HCT116 (cell line): ENCODE results near the gene SLC5A1. TPM values are rescaled to one million over a fixed set of nuclear protein-coding genes. Genes with fewer than 3 reads are reported as not detected.

Source experiments
- ATAC-seq: fragments of 200-7000 bp; cut with Tn5 transposase; 2 replicates; pipeline ENCODE4 v1.9.1; 2020; ENCODE audit warnings: mild to moderate bottlenecking, moderate library complexity
- BruUV-seq: library from RNA; stranded (reverse); fragments of 400-500 nt; replicated peaks from 2 replicates; lab custom pipeline; 2021; lab: Mats Ljungman, UMichigan
- CTCF ChIA-PET: fragments of 300-600 bp; sonication (Branson Sonifier 250); formaldehyde crosslinking; loops from one replicate; lab custom pipeline; 2021; ENCODE audit warnings: antibody characterized with exemption; lab: Charles Lee
- POLR2A ChIA-PET: fragments of 300-600, 350-600 bp; sonication (Branson Sonifier 250); formaldehyde crosslinking; loops from one replicate; lab custom pipeline; 2021; ENCODE audit warnings: antibody characterized with exemption; lab: Charles Lee
- RAD21 ChIA-PET, 2 experiments: fragments of 300-600 bp; sonication (Branson Sonifier 250); formaldehyde crosslinking; loops; one replicate each; lab custom pipeline; 2023; ENCODE audit warnings: low total read pairs in 2 of 2; ENCODE audit not compliant: uncharacterized antibody in 2 of 2, unreplicated experiment in 2 of 2, low non-redundant PET in 1 of 2; lab: Charles Lee
- DNase-seq: peaks from one replicate; pipeline ENCODE4 v3.0.0-alpha.2; 2010; ENCODE audit warnings: low read depth, low spot score
- H2AFZ ChIP-seq: fragments of 200-600 bp; shearing (Covaris generic), sonication (generic); 2 replicates; pipeline ENCODE4 v1.6.1; 2017; ENCODE audit warnings: low read depth, mixed run types, mixed read lengths, antibody characterized with exemption, low read length; ENCODE audit not compliant: poor library complexity, severe bottlenecking
- H3K27ac ChIP-seq: 2 replicates; pipeline ENCODE4 v1.5.1; 2012; ENCODE audit warnings: low read depth, low read length
- H3K27me3 ChIP-seq: fragments of 200-600 bp; sonication (generic); 2 replicates; pipeline ENCODE4 v1.6.1; 2016; ENCODE audit warnings: mixed run types, low read length, mixed read lengths; ENCODE audit not compliant: insufficient read depth
- H3K36me3 ChIP-seq, 2 experiments: fragments of 200-500 bp in 1 of 2; fragments of 200-600 bp in 1 of 2; sonication (Bioruptor generic) in 1 of 2; sonication (generic) in 1 of 2; 2 replicates each; pipeline versions ENCODE4 v1.5.1 to v1.6.1; 2014 to 2016; ENCODE audit warnings: low read length in 2 of 2, inconsistent platforms in 1 of 2, mixed read lengths in 1 of 2, mixed run types in 1 of 2; ENCODE audit not compliant: insufficient read depth in 2 of 2, control insufficient read depth in 1 of 2
- H3K4me1 ChIP-seq, 2 experiments: fragments of 200-600 bp in 1 of 2; sonication (generic) in 1 of 2; 2 replicates each; pipeline versions ENCODE4 v1.5.1 to v1.6.1; 2012 to 2017; ENCODE audit warnings: low read length in 2 of 2, inconsistent platforms in 1 of 2, mild to moderate bottlenecking in 1 of 2, mixed read lengths in 1 of 2, mixed run types in 1 of 2, moderate library complexity in 1 of 2; ENCODE audit not compliant: insufficient read depth in 2 of 2, control insufficient read depth in 1 of 2
- H3K4me2 ChIP-seq: fragments of 200-600 bp; sonication (generic); 2 replicates; pipeline ENCODE4 v1.6.1; 2017; ENCODE audit warnings: mixed run types, low read length, mixed read lengths
- H3K4me3 ChIP-seq, 2 experiments: fragments of 200-600 bp in 1 of 2; sonication (generic) in 1 of 2; replicated peaks in 1 of 2; 2 replicates each; pipeline ENCODE4 v1.5.1; 2011 to 2016; ENCODE audit warnings: low read length in 2 of 2, control low read depth in 1 of 2, low read depth in 1 of 2, mild to moderate bottlenecking in 1 of 2, mixed read lengths in 1 of 2, mixed run types in 1 of 2
- H3K79me2 ChIP-seq: fragments of 200-600 bp; sonication (generic); 2 replicates; pipeline ENCODE4 v1.6.1; 2017; ENCODE audit warnings: mild to moderate bottlenecking, mixed run types, low read length, moderate library complexity, mixed read lengths; ENCODE audit not compliant: insufficient read depth
- H3K9ac ChIP-seq: fragments of 200-600 bp; sonication (generic); 2 replicates; pipeline ENCODE4 v1.6.1; 2016; ENCODE audit warnings: low read length, mixed read lengths
- H3K9me2 ChIP-seq: fragments of 200-600 bp; sonication (generic), shearing (Covaris generic); 2 replicates; pipeline ENCODE4 v1.6.1; 2017; ENCODE audit warnings: mixed run types, mild to moderate bottlenecking, moderate library complexity; ENCODE audit not compliant: insufficient read depth
- H3K9me3 ChIP-seq, 2 experiments: fragments of 200-500 bp in 1 of 2; fragments of 200-600 bp in 1 of 2; sonication (Bioruptor generic) in 1 of 2; sonication (generic) in 1 of 2; 2 replicates each; pipeline ENCODE4 v1.6.1; 2014 to 2017; ENCODE audit warnings: low read length in 2 of 2, mixed read lengths in 2 of 2, inconsistent platforms in 1 of 2, low read depth in 1 of 2, mild to moderate bottlenecking in 1 of 2, mixed run types in 1 of 2, moderate library complexity in 1 of 2; ENCODE audit not compliant: control insufficient read depth in 1 of 2, insufficient read depth in 1 of 2
- H4K20me1 ChIP-seq: fragments of 200-600 bp; sonication (generic), shearing (Covaris generic); 2 replicates; pipeline ENCODE4 v1.6.1; 2017; ENCODE audit warnings: mixed run types, mild to moderate bottlenecking, moderate library complexity; ENCODE audit not compliant: insufficient read depth
- CBX3 ChIP-seq: IDR thresholded peaks from 2 replicates; pipeline ENCODE4 v1.6.1; 2012; ENCODE audit warnings: low read depth
- CEBPB ChIP-seq: IDR thresholded peaks from 2 replicates; pipeline ENCODE4 v1.6.1; 2012; ENCODE audit warnings: low read depth
- EGR1 ChIP-seq: IDR thresholded peaks from 2 replicates; pipeline ENCODE4 v1.6.1; 2012; ENCODE audit warnings: low read depth
- ELF1 ChIP-seq: IDR thresholded peaks from 2 replicates; pipeline ENCODE4 v1.6.1; 2012; ENCODE audit warnings: low read depth, borderline replicate concordance
- EZH2 ChIP-seq: fragments of 200-600 bp; sonication (generic); IDR thresholded peaks from 2 replicates; pipeline ENCODE4 v1.6.1; 2017; ENCODE audit warnings: antibody characterized with exemption, mixed run types
- EZH2phosphoT487 ChIP-seq: fragments of 200-600 bp; IDR thresholded peaks from 2 replicates; pipeline ENCODE4 v1.6.1; 2018; ENCODE audit warnings: antibody characterized with exemption, borderline replicate concordance
- FOSL1 ChIP-seq: IDR thresholded peaks from 2 replicates; pipeline ENCODE4 v1.6.1; 2012; ENCODE audit warnings: low read depth
- POLR2A ChIP-seq: IDR thresholded peaks from 2 replicates; pipeline ENCODE4 v1.7.0; 2011; ENCODE audit warnings: borderline replicate concordance; ENCODE audit not compliant: insufficient read depth, insufficient read length; ENCODE audit errors: extremely low read depth
- POLR2AphosphoS5 ChIP-seq: IDR thresholded peaks from 2 replicates; pipeline ENCODE4 v1.6.1; 2011; ENCODE audit warnings: mild to moderate bottlenecking, low read depth, low read length, moderate library complexity
- RAD21 ChIP-seq: IDR thresholded peaks from 2 replicates; pipeline ENCODE4 v1.6.1; 2012; ENCODE audit warnings: low read depth, mild to moderate bottlenecking
- SP1 ChIP-seq: IDR thresholded peaks from 2 replicates; pipeline ENCODE4 v1.6.1; 2012; ENCODE audit warnings: low read depth
- SRF ChIP-seq: IDR thresholded peaks from 2 replicates; pipeline ENCODE4 v1.6.1; 2012; ENCODE audit warnings: low read depth
- TCF7L2 ChIP-seq: IDR thresholded peaks from 2 replicates; pipeline ENCODE4 v1.7.0; 2011; ENCODE audit warnings: borderline replicate concordance, inconsistent platforms; ENCODE audit not compliant: insufficient read depth, insufficient read length; ENCODE audit errors: extremely low read depth
- YY1 ChIP-seq: IDR thresholded peaks from 2 replicates; pipeline ENCODE4 v1.6.1; 2011; ENCODE audit warnings: low read length, low read depth, moderate library complexity, mild to moderate bottlenecking; ENCODE audit not compliant: insufficient replicate concordance; ENCODE audit errors: extremely low read depth
- ZFX ChIP-seq: fragments of 450-650 bp; IDR thresholded peaks from 2 replicates; pipeline ENCODE4 v1.6.1; 2017
- intact Hi-C: fragments of 100-400 bp; cut with micrococcal nuclease; formaldehyde crosslinking; loops from 2 replicates; pipeline ENCODE4 v1.10.0; 2022
- total RNA-seq: library from RNA; stranded (reverse); gene quantifications from one replicate; pipeline ENCODE4 v1.2.1, GENCODE V29; 2021; ENCODE audit not compliant: unreplicated experiment
- TF ChIP-seq, protein P1 (sequence below): IDR thresholded peaks from 2 replicates; pipeline ENCODE4 v1.6.1; 2012
- TF ChIP-seq, protein P2 (sequence below): IDR thresholded peaks from 2 replicates; pipeline ENCODE4 v1.6.1; 2012; ENCODE audit warnings: low read depth
- TF ChIP-seq, protein P3 (sequence below): IDR thresholded peaks from 2 replicates; pipeline ENCODE4 v1.6.1; 2012

The SLC5A1 gene
- total RNA-seq, 1 experiment from 2014 or later, result 0.32 TPM

DNA sequence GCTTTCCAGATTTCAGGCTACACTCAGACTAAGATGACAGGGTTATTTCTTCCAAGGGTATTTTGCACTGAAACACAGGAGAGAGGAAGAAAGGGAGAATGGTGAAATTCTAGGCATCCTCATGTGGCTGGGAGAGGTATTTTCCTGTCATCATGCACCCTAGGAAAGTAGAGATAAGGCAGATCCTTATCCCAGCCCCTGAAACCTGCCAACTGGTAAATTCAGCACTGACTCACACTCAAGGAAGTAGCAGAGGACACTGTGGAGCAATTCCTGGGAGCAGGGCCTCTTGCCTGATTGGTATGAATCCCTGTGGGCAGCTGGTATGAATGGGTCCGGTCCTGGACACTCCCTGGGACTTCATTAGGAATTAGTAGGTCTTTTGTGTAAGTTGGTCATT lies 37.6 kb upstream of the SLC5A1 start:
- RAD21 ChIA-PET, result no interaction called here

DNA sequence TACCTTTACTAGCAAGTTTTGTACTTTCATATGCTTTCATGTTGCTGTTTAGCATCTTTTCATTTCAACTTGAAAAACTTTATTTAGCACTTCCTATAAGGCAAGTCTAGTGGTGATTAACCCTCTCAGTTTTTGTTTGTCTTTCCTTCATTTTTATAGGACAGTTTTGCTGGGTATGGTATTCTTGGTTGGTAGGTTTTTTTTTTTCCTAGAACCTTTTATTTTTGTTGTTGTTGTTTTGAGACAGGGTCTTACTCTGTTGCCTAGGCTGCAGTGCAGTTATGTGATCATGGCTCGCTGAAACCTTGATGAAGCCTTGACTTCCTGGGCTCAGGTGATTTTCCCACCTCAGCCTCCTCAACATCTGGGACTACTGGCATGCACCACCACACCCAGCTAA lies 29.9 kb upstream of the SLC5A1 start:
- ATAC-seq, result no peak
- H3K4me2 ChIP-seq, result no peak overlapping the region
- H4K20me1 ChIP-seq, result no peaks in the 10 kb centered on the region
- H3K4me3 ChIP-seq, result no peak overlapping the region
- H3K79me2 ChIP-seq, result no peaks in the 10 kb centered on the region
- no peak overlapping the region for H3K9ac ChIP-seq
- no TSS peak for BruUV-seq
- no peak overlapping the region for H3K27ac ChIP-seq
- no peaks in the 10 kb centered on the region for H3K9me2 ChIP-seq
- ChIA-PET CTCF (no interaction called here), RAD21 (no interaction called here), POLR2A (no interaction called here)
- H3K27me3 ChIP-seq, result no peaks in the 10 kb centered on the region
- peaks cover 8 to 9% of the 10 kb centered on the region in 2 experiments; a peak in 1 of 4 replicates for H3K9me3 ChIP-seq
- no peaks in the 10 kb centered on the region for H3K4me1 ChIP-seq
- intact Hi-C loops, result no loop called here
- DNase-seq, result no peak
- no peak overlapping the region for H2AFZ ChIP-seq
- H3K36me3 ChIP-seq, result no peaks in the 10 kb centered on the region
- TF ChIP-seq TCF7L2 (no peak), SRF (no peak), ELF1 (no peak), EZH2phosphoT487 (no peak), YY1 (no peak), CBX3 (no peak), POLR2A (no peak)
- TF ChIP-seq, protein P1, sequence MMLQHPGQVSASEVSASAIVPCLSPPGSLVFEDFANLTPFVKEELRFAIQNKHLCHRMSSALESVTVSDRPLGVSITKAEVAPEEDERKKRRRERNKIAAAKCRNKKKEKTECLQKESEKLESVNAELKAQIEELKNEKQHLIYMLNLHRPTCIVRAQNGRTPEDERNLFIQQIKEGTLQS, result no peak
- TF ChIP-seq, protein P2, sequence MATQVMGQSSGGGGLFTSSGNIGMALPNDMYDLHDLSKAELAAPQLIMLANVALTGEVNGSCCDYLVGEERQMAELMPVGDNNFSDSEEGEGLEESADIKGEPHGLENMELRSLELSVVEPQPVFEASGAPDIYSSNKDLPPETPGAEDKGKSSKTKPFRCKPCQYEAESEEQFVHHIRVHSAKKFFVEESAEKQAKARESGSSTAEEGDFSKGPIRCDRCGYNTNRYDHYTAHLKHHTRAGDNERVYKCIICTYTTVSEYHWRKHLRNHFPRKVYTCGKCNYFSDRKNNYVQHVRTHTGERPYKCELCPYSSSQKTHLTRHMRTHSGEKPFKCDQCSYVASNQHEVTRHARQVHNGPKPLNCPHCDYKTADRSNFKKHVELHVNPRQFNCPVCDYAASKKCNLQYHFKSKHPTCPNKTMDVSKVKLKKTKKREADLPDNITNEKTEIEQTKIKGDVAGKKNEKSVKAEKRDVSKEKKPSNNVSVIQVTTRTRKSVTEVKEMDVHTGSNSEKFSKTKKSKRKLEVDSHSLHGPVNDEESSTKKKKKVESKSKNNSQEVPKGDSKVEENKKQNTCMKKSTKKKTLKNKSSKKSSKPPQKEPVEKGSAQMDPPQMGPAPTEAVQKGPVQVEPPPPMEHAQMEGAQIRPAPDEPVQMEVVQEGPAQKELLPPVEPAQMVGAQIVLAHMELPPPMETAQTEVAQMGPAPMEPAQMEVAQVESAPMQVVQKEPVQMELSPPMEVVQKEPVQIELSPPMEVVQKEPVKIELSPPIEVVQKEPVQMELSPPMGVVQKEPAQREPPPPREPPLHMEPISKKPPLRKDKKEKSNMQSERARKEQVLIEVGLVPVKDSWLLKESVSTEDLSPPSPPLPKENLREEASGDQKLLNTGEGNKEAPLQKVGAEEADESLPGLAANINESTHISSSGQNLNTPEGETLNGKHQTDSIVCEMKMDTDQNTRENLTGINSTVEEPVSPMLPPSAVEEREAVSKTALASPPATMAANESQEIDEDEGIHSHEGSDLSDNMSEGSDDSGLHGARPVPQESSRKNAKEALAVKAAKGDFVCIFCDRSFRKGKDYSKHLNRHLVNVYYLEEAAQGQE, result no peak

More for the DNA sequence above, 37.6 kb upstream of the SLC5A1 start:
- no peaks in the 10 kb centered on the region for H3K9me2 ChIP-seq
- CTCF ChIA-PET, result no interaction called here
- H3K4me1 ChIP-seq, result peaks cover 2 to 10% of the 10 kb centered on the region in 2 experiments; a peak in 2 of 4 replicates
- TF ChIP-seq TCF7L2 (no peak), EGR1 (no peak), RAD21 (no peak), YY1 (no peak), EZH2 (no peak), CEBPB (no peak), ZFX (no peak), SRF (no peak), FOSL1 (no peak), POLR2A (no peak), POLR2AphosphoS5 (no peak), SP1 (no peak)
- TF ChIP-seq, protein P3, sequence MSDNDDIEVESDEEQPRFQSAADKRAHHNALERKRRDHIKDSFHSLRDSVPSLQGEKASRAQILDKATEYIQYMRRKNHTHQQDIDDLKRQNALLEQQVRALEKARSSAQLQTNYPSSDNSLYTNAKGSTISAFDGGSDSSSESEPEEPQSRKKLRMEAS, result no peak
- peak overlapping the region; percentile 20; the same call in 1 of the 2 replicates for H3K4me2 ChIP-seq
- H3K79me2 ChIP-seq, result no peaks in the 10 kb centered on the region
- POLR2A ChIA-PET, result no interaction called here
- H3K9me3 ChIP-seq, result no peaks in the 10 kb centered on the region
- no TSS peak for BruUV-seq
- intact Hi-C loops, result no loop called here
- H2AFZ ChIP-seq, result no peak overlapping the region
- no peaks in the 10 kb centered on the region for H4K20me1 ChIP-seq
- H3K4me3 ChIP-seq, result no peak overlapping the region
- ATAC-seq (peak; percentile 50), DNase-seq (no peak)
- no peaks in the 10 kb centered on the region for H3K27me3 ChIP-seq
- H3K27ac ChIP-seq, result no peak overlapping the region
- no peak overlapping the region for H3K9ac ChIP-seq
- H3K36me3 ChIP-seq, result no peaks in the 10 kb centered on the region
